Stimulated activated CD8-positive, alpha-beta memory T cell treated with anti-CD3 and anti-CD28 coated beads, Interleukin-7, amount 100 ng/mL, for 1 hour (primary cell): Measurements from ENCODE around the gene CDK5RAP2.

Experiments
- DNase-seq, 2 donors: peaks; one replicate each; pipeline ENCODE4 v3.0.0-alpha.2; 2020; ENCODE audit warnings: low read depth in 2 of 2

Gene CDK5RAP2

DNA sequence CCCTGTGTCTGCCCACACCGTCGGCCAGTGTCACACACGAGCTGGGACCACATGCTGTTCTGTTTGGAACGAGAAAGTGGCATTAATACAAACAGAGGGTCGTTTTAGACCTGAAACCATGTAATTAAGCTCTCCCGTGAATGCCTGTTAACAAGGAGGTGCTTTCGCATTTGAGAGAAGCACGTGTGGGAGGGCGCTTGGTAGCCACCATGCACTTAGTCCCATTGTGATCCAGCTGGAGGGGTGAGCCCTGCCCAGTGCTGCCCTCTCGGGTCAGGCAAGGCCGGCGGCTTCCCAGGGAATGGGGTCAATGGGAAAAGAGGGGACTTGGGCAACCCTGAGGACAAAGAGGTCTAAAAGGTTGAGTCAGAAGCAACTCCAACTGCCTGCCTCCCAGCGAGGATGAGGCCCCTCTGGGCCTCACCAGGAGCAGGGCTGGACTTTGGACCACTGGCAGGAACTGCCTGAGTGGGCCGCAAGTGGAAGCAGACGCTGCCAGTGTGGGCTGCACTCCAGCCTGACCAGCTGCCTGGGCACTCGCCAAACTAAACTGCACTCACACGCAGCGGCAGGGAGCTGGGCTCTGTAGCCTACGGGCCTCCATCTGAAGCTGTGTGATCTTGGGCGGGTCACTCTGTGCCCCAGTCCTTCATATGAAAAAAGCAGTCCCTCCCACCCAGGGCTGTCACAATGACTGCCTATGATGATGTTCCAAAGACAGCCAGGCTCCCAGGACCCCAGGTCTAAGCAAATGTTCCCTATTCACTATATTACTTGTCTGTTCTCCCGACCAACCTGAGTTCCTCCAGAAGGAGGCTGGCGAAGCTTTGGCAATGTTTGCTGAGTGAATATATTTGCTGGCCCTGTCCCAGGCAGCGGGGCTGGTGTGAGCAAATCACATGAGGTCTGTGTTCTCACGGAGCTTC is 195.7 kb downstream of the CDK5RAP2 start:
- DNase-seq, result no peak

DNA sequence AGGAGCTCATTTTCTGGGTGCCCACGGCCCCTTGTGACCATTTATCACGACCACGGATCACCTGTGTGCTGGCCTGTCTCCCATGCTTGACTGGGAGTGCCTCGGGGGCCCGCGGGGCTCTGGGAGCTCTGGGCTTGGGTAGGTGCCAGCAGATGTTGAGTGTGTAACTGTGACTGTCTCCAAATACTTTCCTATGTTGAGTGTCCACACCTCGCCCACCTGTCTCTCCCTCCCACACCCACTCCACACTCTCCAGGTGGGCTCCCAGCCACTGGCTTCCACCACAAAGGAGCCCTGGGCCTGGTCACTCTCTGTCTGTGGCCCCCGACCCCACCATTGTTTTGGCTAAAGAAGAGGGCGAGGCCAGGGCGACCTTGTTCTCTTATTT is 196.4 kb downstream of the CDK5RAP2 start:
- DNase-seq, result no peak

DNA sequence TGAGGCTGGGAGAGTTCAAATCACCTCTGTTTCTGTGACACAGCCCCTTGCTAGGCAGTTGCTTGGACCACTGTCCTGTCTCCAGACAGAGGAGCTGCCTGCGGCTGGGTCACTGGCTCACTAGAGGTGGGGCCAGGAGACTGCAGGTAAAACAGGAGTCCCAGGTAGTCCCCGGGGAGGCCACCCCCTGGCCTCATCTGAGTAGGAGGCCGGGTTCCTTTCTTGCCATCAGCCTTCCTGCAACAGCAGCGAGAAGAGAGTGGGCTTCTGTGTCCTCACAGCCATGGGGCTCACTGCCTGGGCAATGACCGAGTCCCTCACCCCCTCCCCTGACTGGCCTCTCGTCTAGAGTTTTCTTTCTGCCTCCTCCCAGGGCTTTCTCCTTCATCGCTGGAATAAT is 197.5 kb downstream of the CDK5RAP2 start:
- DNase-seq, result no peak

DNA sequence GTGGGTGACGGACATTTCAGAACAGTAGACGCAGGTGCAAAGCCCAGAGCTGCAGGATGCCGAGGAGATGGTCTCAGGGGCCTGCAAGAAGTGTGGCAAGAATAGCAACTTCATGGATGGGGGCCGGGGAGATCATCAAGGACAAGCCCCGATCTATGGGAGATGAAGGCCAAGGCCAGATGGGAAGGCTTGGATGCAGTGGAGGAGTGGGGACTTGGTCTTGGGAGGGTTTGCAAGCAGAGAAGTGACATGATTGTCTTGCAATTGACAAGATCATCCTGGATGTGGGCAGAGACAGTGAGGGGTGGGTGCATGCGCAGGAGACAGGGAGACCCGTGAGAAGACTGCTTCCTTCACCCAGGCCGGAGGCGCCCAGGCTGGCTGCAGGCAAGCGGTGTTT is 198.1 kb downstream of the CDK5RAP2 start:
- DNase-seq, result no peak

DNA sequence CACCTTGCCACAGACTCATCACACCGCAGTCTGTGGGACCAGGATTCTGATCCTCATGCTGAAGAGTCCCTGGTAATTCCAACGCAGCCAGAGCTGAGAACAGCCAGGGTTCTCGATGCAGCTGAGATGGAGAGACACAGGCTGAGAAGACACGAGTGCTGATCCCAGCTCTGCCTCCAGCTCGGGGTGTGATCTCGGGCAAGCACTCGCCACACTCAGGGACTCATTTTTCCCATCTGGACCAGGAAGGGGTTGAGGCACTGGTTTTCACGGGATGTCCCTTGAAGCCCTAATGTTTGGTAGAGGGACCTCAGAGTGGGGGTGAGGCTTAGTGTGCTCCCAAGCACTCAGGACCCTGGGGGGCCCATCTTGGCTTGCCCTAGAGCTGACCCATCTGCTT is 200.4 kb downstream of the CDK5RAP2 start:
- no peak for DNase-seq

DNA sequence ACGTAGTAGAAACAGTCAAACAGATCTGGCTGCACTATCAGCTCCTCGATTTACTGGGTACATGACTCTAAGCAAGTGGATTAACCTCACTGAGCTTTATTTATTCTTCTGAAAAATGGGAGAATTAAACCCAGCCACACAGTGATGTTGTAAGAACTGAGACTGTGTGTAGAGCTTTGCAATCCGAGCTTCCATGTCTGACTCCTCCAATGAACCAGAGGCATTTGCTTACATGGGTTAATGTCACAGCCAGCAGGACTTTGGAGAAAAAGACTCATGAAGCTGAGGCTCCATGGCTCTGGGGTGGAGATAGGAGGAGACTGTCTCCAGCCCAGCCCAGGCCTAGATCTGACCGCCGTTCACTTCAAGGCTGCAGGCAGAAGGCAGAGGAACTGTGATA is 201.3 kb downstream of the CDK5RAP2 start:
- DNase-seq, result no peak

DNA sequence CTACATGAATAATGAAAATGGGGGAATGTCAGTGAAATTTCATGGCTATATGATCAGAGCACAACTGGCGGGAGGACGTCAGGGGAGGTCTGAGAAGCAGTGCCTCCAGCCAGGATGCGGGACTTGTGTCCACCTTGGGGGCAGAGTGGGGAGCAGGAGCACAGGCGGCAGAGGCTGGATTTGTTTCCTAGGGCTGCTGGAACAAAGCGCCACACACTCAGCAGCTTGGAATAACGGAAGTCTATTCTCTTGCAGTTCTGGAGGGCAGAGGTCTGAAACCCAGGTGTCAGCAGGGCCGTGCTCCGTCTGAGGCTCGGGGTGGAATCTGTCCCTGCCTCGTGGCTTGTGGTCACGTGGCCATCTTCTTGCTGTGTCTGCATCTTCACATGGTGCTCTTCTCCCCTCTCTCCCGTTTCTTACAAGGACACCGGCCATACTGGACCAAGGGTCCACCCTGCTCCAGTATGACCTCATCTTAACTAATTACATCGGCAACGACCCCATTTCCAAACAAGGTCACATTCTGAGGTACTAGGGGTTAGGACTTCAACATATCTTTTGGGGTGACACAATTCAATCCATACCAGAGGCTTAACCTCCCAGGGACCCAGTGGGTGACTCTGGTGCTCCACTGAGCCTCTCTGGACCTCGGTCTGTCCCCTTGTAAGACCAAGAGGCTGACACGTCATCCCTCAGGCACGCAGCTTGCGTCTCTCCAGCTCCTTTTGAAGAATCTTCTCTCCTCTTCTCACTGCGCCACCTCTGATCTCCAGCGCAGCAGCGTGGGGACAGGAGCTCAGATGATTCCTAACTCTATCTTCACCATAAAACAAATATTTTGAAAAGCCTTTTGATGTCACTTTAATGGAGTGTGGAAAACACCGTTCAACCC is 202.5 kb downstream of the CDK5RAP2 start:
- DNase-seq, result no peak

DNA sequence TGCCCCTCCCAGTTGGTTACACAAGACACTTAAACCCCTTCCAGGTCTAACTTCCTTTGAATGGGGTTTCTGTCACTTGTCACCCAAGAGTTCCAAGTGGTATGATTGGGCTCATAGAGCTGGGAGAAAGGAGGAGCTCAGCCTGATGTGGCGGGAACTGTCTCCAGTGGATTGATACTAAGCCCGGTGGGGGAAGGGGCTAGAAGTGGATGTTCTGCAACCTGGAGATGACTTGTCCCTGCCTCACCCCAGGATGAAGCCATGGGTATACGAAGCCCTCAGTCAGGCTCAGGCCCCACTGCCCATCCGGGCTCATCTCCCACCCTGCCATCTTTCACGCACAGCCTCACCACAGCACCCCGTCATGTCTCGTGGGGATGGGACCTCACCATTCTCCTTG is 203.9 kb downstream of the CDK5RAP2 start:
- DNase-seq, result no peak

DNA sequence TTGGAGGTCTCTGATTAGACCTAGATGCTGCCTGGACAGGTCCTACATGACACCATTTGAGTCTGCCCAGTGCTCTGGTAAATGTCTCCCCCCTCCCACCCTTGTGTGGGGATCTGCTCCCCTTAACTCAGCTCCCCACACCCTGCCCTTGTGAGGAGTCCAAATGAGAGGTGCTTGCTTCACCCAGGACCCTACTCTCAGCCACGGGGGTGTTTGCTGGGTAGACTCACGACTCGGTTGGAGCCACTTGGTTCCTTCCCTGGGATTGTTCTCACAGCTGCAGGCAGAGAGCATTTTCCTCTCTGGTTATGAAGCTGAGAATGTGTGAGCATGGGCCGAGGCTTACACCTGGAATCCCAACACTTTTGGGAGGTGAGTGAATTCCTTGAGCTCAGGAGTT is 204.7 kb downstream of the CDK5RAP2 start:
- no peak for DNase-seq

DNA sequence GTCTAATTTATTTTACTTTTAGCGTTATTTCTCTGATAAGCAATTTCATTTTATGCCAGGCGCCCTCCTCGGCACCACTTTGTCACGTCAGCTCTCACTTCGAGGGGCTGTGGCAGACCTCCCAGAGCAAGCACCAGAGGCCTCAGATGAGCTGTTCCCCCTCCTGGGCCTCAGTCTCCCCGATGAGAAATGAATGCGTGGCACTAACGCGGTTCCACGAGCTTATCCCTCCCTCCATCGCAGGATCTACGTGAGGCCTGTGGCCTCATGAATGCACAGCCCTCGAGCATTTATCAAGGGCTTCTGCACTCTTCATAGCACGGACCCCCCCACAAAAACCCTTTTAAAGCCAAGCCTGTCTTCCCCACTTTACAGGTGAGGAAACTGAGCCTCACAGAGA is 205.2 kb downstream of the CDK5RAP2 start:
- no peak for DNase-seq

DNA sequence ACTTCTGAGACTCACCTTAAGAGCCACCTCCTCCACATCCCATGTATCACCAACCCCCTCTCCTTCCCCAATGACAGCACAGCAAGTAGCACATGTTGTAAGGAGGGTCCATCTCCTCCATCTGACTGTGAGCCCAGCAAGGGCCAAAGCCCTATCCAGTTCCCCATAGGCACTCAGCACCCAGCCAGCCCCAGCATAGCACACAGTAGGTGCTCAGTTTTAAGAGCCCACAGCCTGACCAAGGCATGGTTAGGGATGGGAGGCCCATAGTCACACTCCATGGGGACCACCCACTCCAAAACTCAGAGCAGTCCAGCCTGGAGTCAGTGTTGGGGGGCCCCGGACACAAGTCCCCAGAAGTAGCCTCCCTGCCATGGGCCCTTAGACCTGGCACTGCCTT is 205.7 kb downstream of the CDK5RAP2 start:
- no peak for DNase-seq

DNA sequence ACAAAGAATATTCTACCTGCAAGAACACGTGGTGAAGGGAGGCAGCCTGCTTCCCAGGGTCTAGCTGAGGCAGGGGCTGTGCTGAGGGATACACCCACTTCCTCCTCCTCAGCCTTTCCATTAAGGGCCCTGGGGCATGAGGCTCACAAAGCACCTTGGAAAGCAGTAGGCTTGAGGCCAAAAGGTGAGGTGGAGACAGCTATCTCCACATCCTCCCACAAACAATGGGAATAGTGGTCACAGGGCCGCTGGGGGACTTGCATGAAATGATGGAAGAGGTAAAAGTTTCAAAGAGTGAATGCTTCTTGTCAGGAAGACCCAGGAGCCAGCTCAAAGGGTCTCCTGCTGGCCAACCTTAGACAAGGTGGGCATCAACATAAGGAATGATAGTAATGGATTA is 207.9 kb downstream of the CDK5RAP2 start:
- DNase-seq, result no peak

DNA sequence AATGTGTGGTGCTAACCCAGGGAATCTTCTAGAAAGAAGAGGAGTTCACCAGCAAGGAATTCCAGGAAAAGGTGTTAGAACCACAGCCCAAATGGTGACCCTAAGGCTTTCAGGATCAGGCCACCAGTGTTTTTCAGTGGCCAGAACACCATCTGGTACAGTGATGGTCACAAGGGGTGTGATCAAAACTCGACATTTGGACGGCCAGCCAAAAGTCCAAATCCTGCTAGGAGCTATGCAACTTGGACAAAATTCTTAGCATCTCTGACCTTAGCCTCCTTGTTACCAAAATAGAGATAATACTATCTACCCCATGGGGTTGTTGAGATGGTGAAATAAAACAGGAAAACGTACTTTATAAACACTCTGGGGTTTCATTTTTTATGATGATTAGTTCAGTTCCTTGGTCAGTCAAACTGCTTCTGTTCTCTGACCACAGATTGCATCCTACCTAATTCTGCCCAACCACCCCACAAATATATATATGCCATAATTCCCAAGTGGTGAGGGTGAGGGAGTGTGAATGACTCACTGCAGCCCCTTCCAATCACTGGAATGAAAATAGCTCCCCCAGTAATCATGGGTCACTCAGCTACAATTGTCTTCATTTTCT is 210.3 kb downstream of the CDK5RAP2 start:
- DNase-seq, result no peak

DNA sequence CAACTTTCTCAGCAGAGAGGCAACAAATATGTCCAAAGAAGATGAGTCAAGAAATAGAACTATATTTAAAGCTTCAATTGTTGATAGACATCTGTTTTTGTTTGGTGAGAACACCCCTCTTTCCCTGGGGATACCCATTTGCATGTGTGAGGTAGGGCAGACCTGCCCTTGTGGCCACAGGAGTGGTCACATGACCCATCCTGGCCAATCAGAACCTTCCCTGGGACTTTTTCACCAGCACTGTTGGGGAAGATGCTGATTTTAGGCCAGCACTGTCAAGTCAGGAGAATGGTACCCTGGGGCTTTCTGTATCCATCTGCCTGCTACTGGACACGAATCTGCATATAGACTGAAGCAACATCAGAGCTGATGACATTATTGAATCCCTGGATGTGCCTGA is 211.2 kb downstream of the CDK5RAP2 start:
- no peak for DNase-seq

DNA sequence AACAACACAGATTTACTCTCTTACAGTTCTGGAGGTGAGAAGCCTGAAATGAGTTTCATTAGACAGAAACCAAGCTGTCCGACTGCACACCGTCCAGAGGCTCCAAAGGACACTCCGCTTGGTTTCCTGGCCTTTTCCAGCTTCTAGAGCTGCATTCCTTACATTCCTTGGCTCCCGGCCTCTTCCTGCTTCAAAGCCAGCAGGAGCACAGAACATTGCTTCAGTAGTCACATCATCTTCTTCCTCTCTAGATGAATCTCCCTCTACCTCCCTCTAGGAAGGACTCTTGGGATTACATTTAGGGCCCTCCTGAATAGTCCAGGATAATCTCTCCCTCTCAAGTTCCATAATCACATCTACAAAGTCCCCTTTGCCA is 213.3 kb downstream of the CDK5RAP2 start:
- no peak for DNase-seq

DNA sequence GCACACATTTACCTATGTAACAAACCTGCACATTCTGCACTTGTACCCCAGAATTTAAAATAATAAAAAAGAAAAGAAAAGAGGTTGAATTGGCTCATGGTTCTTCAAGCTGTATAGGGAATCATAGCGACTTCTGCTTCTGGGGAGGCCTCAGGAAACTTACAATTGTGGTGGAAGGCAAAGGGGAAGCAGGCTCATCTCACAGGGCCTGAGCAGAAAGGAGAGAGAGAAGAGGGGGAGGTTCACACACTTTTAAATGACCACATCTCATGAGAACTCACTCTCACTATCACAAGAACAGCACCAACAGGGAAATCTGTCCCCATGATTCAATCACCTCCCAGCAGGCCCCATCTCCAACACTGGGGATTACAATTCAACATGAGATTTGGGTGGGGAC is 214.6 kb downstream of the CDK5RAP2 start:
- no peak for DNase-seq

DNA sequence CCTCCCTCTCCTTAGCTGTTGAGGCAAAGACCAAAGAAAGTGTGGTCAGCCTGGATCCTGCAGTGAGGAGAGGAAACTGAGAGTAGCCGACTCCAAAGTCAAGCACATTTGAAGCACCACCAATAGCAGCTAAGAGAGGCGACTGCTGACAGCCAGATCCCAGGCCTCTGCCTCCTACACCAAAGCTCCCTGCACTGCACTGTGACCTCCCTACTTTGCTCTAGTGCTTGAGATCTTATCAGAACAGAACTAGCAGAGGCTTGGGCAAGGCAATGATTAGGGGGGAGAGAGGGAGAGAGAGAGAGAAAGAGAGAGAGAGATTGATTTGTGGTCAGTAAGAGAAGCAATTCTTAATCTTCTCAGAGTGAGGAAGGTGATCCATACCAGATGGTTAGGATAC is 216.3 kb downstream of the CDK5RAP2 start:
- DNase-seq, result no peak

DNA sequence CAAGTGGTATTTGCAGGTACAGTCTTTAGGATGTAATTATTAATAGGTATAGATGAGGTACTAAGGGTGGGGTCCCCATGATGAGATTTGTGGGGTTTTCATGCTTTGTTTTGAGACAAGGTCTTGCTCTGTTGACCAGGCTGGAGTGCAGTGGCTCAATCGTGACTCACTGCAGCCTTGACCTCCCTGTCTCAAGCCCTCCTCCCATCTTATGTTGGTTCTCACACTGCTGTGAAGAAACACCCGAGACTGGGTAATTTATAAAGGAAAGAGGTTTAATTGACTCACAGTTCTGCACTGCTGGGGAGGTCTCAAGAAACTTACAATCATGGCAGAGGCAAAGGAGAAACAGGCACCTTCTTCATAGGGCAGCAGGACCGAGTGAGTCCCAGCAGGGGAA is 217.5 kb downstream of the CDK5RAP2 start:
- no peak for DNase-seq

DNA sequence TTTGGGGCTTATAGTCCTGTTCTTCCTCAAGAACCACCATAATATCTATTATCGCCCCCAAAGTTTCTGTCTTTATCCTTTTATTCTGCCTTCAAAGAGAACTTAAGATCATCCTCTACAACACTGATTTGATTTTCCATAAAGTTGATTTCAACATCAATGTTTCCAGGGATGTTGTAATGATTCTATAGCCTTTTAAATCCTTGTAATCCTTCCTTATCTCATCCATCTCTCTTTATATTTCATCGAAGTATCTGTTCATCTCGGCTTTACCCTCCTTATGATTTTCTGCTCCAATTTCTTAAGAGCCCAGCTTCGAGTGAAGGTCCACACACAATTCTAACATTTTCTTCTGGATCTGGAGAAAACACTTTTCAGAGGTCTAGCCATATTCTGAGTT is 218.4 kb downstream of the CDK5RAP2 start:
- no peak for DNase-seq

DNA sequence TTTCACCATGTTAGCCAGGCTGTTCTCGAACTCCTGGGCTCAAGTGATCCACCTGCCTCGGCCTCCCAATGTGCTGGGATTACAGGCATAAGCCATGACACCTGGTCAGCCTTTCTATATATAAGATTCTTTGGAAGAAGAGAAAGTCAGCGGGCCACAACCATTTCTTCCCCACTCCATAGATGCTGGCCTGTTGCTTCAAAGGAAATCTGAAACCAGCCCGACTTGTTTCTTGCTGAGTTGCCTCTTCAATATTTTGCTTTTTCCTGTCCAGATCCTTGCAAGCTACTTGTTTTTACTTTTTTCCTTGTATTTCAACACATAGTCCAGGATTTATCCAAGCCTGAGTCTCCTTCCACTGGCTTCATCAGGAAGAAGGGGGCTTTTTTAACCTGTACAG is 219.5 kb downstream of the CDK5RAP2 start:
- DNase-seq, result no peak

DNA sequence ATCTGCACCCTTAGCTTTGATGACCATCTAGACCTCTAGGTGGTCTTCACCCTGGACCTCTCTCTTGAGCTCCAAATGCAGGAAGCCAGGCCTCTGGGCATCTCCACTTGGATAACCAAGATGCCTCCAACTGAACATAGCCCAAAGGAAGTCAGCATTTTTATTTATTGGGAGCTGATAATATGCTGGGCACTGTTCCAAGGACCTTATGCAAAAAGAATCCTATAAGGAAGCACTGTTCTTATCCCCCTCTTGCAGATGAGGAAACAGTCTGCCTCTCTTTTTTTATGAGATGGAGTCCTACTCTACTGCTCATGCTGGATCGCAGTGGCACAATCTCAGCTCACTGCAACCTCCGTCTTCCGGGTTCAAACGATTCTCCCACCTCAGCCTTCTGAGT is 219.9 kb downstream of the CDK5RAP2 start:
- DNase-seq, result no peak

DNA sequence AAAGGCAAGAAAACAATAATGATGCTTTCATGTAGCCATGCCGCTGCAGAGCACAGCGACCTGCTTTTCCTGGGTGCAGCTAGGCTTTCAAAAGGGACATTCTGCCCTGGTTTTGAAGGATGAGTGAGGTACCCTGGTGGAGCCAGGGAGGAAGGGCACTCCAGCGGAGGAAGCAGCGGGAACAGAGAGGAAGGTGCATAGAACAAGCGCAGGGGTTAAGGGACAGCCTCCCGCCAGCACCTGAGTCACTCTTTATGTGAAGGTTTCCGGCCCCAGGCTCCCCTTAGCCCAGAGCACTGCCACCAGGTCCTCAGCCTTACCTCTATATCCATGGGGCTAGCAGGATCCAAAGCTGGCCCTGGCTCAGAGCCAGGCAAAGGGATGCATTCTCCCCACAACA is 221.1 kb downstream of the CDK5RAP2 start:
- DNase-seq, result no peak

DNA sequence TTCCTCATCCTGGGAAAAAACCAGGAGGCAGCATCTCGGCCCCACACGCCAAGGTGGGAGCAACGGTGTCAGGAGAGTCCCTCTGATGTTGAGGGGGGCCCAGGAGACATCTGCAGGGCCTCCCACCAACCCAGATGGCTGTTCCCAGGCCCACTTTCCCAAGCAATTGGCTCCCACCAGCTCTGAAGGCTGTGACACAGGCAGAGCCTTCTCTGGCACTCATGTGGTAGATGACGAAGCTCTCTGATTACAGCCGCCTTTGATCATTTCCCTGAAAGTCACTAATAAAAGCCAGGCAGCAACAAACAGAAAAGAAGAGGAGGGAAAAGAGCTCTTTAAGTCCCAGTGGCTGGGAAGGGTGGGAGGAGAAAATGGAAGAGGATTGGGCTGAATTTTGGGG is 226.5 kb downstream of the CDK5RAP2 start:
- no peak for DNase-seq
